ENCODE results near the gene INHA.

- TF ChIP-seq POLR2A (IDR thresholded peaks at IDR 0.05) = no peak
- no peak for TF ChIP-seq POLR2AphosphoS5 (IDR thresholded peaks at IDR 0.05)
- TF ChIP-seq, protein P1, sequence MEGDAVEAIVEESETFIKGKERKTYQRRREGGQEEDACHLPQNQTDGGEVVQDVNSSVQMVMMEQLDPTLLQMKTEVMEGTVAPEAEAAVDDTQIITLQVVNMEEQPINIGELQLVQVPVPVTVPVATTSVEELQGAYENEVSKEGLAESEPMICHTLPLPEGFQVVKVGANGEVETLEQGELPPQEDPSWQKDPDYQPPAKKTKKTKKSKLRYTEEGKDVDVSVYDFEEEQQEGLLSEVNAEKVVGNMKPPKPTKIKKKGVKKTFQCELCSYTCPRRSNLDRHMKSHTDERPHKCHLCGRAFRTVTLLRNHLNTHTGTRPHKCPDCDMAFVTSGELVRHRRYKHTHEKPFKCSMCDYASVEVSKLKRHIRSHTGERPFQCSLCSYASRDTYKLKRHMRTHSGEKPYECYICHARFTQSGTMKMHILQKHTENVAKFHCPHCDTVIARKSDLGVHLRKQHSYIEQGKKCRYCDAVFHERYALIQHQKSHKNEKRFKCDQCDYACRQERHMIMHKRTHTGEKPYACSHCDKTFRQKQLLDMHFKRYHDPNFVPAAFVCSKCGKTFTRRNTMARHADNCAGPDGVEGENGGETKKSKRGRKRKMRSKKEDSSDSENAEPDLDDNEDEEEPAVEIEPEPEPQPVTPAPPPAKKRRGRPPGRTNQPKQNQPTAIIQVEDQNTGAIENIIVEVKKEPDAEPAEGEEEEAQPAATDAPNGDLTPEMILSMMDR (IDR thresholded peaks at IDR 0.05) = no peak
- no peak for TF ChIP-seq EP300 (IDR thresholded peaks at IDR 0.05; ENCODE audit: low read depth)
Observed at GRCh38 chr2:219615036-219615435, 42.9 kb downstream of the INHA start.
